Motor neuron (in vitro differentiated cells): ENCODE data around the gene NAB2. TPM values are rescaled to one million over a fixed set of nuclear protein-coding genes. Genes with fewer than 3 reads are reported as not detected.

ENCODE experiments used
- ATAC-seq, 8 experiments: fragments of 200-7000 bp; cut with Tn5 transposase; replicated peaks in 6 of 8; 2 replicates each; pipeline ENCODE4 v1.8.0; 2021; ENCODE audit warnings: mild to moderate bottlenecking in 8 of 8, moderate library complexity in 8 of 8
- H3K27ac ChIP-seq, 2 donors: fragments of 250-450 bp; sonication (Bioruptor Pico); 2 replicates each; pipeline ENCODE4 v1.9.0; 2021; ENCODE audit warnings: antibody characterized with exemption in 2 of 2, mild to moderate bottlenecking in 2 of 2, moderate library complexity in 1 of 2
- H3K4me1 ChIP-seq, 2 donors: fragments of 250-450 bp; sonication (Bioruptor Pico); replicated peaks in 1 of 2; 2 replicates each; pipeline ENCODE4 v1.6.1; 2021; ENCODE audit warnings: antibody characterized with exemption in 2 of 2, mild to moderate bottlenecking in 2 of 2, moderate library complexity in 1 of 2
- H3K4me3 ChIP-seq, 5 donors: fragments of 250-450 bp; sonication (Bioruptor Pico); 2 replicates each; pipeline ENCODE4 v1.9.0; 2021; ENCODE audit warnings: antibody characterized with exemption in 5 of 5, mild to moderate bottlenecking in 5 of 5, moderate library complexity in 4 of 5
- WGBS, 10 experiments: fragments of 450-650 bp; shearing (Covaris generic); methylation state at CpG; one replicate each; pipeline ENCODE4 v1.0.0; 2022; 5-methylcytosine and 5-hydroxymethylcytosine counted together
- in situ Hi-C, 9 experiments: fragments of 400-800 bp; cut with MboI; loops; one replicate each; pipeline ENCODE4 v1.15.0; 2021; ENCODE audit warnings: low sequenced_read_pairs in 9 of 9, low pct_unique_long_range_greater_than_20kb in 2 of 9; ENCODE audit not compliant: unreplicated experiment in 9 of 9
- total RNA-seq, 8 experiments: library from RNA; unstranded; fragments of 300-600 nt; gene quantifications; 2 replicates each; pipeline versions ENCODE4 v1.2.3 to v1.2.4, GENCODE V29; 2022

NAB2 gene
- total RNA-seq, 8 experiments from 2014 or later: 13.4 to 41.1 (median 24.0) TPM

- in situ Hi-C loops: no loop called here
- Histone ChIP-seq H3K4me3 (no peak overlapping the region), H3K27ac (no peak overlapping the region), H3K4me1 (peaks cover 20 to 29% of the 10 kb centered on the region in 2 donors)
- WGBS, 10 experiments: 40 to 100% (median 83%) methylated on average over 1 to 5 of the region's 13 CpGs; no CpG with 5 or more reads in 3 of the 10 experiments
- peak in 3 of 8 experiments; percentile 60 to 85 (median 82) for ATAC-seq
Observed at GRCh38 chr12:57138526-57139272, 49.8 kb downstream of the NAB2 start.

DNA sequence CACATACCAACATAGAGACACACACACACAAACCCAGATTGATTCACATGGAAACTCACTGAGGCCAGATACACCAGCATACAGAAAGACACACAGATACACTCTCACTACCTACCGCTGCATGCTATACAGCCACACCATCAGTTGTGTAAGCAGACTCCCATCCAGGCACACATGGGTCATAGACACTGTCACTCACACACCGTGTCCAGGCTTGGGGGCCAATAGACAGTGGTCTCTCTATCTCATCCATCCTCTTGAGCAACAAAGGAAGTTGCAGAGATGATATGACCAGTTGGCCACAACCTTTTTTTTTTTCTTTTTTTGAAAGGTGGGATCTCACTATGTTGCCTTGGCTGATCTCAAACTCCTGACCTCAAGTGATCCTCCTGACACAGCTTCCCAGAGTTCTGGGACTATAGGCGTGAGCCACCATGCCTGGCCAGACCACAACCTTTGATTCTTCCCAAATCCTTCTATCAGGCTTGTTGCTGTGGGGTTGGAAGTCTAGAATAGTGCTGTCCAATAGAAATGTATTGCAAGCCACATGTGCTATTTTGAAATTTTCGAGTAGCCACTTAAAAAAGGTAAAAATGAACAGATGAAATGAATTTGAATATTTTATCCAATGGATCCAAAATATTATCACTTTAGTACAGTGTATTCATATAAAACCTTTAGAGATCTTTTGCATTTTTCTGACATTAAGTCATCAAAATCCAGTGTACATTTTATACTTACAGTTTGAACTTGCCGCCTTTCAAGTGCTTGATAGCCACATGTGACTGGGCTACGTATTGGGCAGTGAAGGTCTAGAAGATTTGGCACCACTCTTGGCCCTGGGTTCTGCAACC lies 51.1 kb downstream of the NAB2 start:
- in situ Hi-C loops: no loop called here
- 13 to 100% (median 90%) methylated on average over 1 to 6 of the region's 6 CpGs for WGBS, 10 experiments
- no peak overlapping the region for H3K4me3 ChIP-seq
- ATAC-seq: no peak
- H3K27ac ChIP-seq: no peak overlapping the region
- H3K4me1 ChIP-seq: peaks cover 11 to 18% of the 10 kb centered on the region in 2 donors

- WGBS, 10 experiments: 53 to 100% (median 76%) methylated on average over 1 to 4 of the region's 8 CpGs; no CpG with 5 or more reads in 6 of the 10 experiments
Observed at GRCh38 chr12:57141249-57141648, 52.3 kb downstream of the NAB2 start.

DNA sequence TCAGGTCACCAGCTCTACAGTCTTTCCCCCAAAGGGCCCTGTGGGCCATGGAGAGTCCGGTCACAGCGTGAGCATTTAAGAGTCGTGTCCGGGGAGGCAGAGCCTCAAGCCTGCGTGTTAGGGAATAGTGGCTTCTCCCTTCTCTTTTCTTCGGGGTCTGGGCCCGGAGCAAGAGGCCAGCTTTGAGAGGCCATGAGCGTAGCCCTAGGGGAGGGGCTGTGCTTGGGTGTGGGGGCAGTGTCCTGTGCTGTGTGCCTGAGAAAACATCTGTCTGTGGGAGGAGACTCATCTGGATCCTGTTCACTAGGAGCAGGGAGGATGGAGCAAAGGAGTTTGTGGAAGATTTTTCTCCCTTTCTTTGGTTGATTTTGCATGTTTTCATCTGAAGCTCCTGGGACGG lies 53.2 kb downstream of the NAB2 start:
- peak in 1 of 8 experiments; percentile 31 for ATAC-seq
- H3K4me3 ChIP-seq: no peak overlapping the region
- no peak overlapping the region for H3K27ac ChIP-seq
- H3K4me1 ChIP-seq: peaks cover 0 to under 1% of the 10 kb centered on the region in 2 donors
- in situ Hi-C loops: no loop called here
- 41 to 100% (median 82%) methylated on average over 1 to 5 of the region's 9 CpGs; no CpG with 5 or more reads in 3 of the 10 experiments for WGBS, 10 experiments

More at GRCh38 chr12:57141249-57141648, 52.3 kb downstream of the NAB2 start:
- in situ Hi-C loops: no loop called here
- no peak overlapping the region for H3K4me3 ChIP-seq
- no peak for ATAC-seq
- H3K4me1 ChIP-seq: peaks cover 0 to 6% of the 10 kb centered on the region in 2 donors
- no peak overlapping the region for H3K27ac ChIP-seq

GRCh38 chr12:57142727-57143126 lies 53.8 kb downstream of the NAB2 start:
- Histone ChIP-seq H3K4me1 (peaks cover 0 to 2% of the 10 kb centered on the region in 2 donors), H3K4me3 (no peak overlapping the region), H3K27ac (no peak overlapping the region)
- in situ Hi-C loops: no loop called here
- WGBS, 10 experiments: 19 to 42% (median 41%) methylated on average over 2 to 3 of the region's 7 CpGs; no CpG with 5 or more reads in 6 of the 10 experiments
- peak in 1 of 8 experiments; percentile 24 for ATAC-seq

- in situ Hi-C loops: no loop called here
- Histone ChIP-seq H3K4me1 (peaks cover 0 to 2% of the 10 kb centered on the region in 2 donors), H3K4me3 (no peak overlapping the region), H3K27ac (no peak overlapping the region)
- WGBS, 10 experiments: 90 to 100% methylated on average over 1 to 2 of the region's 4 CpGs; no CpG with 5 or more reads in 8 of the 10 experiments
- no peak for ATAC-seq
Observed at GRCh38 chr12:57143454-57143853, 54.5 kb downstream of the NAB2 start.

Other genes with a start within 250 kb of the NAB2 start
- under 1 TPM in 4 of 8 experiments, not detected in 4; 0.18 to 0.24 (median 0.23) TPM for gene SDR9C7, start 154.7 kb upstream of the NAB2 start, total RNA-seq
- 1 to 10 TPM in 2 of 8 experiments, under 1 TPM in 6; 0.14 to 1.7 (median 0.43) TPM for gene RDH16, start 131.5 kb upstream of the NAB2 start, total RNA-seq
- 10 to 100 TPM in 3 of 8 experiments, 1 to 10 TPM in 5; 4.4 to 17.8 (median 9.3) TPM for gene ZBTB39, start 82.6 kb upstream of the NAB2 start, total RNA-seq
- 10 to 100 TPM in 1 of 8 experiments, 1 to 10 TPM in 2, not detected in 5; 2.4 to 11.2 (median 3.6) TPM for gene TAC3, start 72.6 kb upstream of the NAB2 start, total RNA-seq
- under 1 TPM in 4 of 8 experiments, not detected in 4; 0.31 to 0.67 (median 0.34) TPM for gene MYO1A, start 39.0 kb upstream of the NAB2 start, total RNA-seq
- gene NEMP1, start 10.3 kb upstream of the NAB2 start, total RNA-seq: 10 to 100 TPM in 3 of 8 experiments, 1 to 10 TPM in 5; 3.7 to 19.8 (median 6.4) TPM
- gene STAT6, start 22.2 kb downstream of the NAB2 start, total RNA-seq: 100 to 1,000 TPM in 2 of 8 experiments, 10 to 100 TPM in 2, 1 to 10 TPM in 4; 1.6 to 126 (median 13.3) TPM
- 100 to 1,000 TPM in 2 of 8 experiments, 10 to 100 TPM in 6; 36.6 to 182 (median 55.3) TPM for gene LRP1, start 39.4 kb downstream of the NAB2 start, total RNA-seq
- under 1 TPM in 5 of 8 experiments, not detected in 3; 0.57 to 0.81 (median 0.71) TPM for gene LRP1-AS, start 58.5 kb downstream of the NAB2 start, total RNA-seq
- gene NXPH4, start 127.7 kb downstream of the NAB2 start, total RNA-seq: 10 to 100 TPM in 5 of 8 experiments, 1 to 10 TPM in 1, under 1 TPM in 2; 0.36 to 16.3 (median 10.7) TPM
- gene SHMT2, start 140.6 kb downstream of the NAB2 start, total RNA-seq: 100 to 1,000 TPM in 5 of 8 experiments, 10 to 100 TPM in 3; 72.9 to 187 (median 120) TPM
- gene STAC3, start 162.1 kb downstream of the NAB2 start, total RNA-seq: 1 to 10 TPM in 6 of 8 experiments, under 1 TPM in 2; 0.87 to 4.8 (median 1.5) TPM